Upper lobe of left lung (tissue), 6 donors: ENCODE measurements around the gene PTPN23. TPM values are rescaled to one million over a fixed set of nuclear protein-coding genes. Genes with fewer than 3 reads are reported as not detected.

Experiments used
- ATAC-seq, 2 donors: fragments of 200-7000 bp; cut with Tn5 transposase; one replicate each; pipeline ENCODE4 v1.9.1; 2022; ENCODE audit warnings: mild to moderate bottlenecking in 2 of 2, moderate library complexity in 2 of 2; ENCODE audit not compliant: low FRiP score in 2 of 2
- DNase-seq, 2 donors: peaks; one replicate each; pipeline ENCODE4 v3.0.0-alpha.2; 2019 to 2020
- H3K27ac ChIP-seq, 4 donors: fragments of 200-600 bp; sonication (generic); one replicate each; pipeline ENCODE4 v1.5.1; 2016 to 2019
- H3K27me3 ChIP-seq, 4 donors: fragments of 200-600 bp; sonication (generic); one replicate each; pipeline ENCODE4 v1.5.1; 2017 to 2019
- H3K36me3 ChIP-seq, 4 donors: fragments of 200-600 bp; sonication (generic); one replicate each; pipeline ENCODE4 v1.5.1; 2016 to 2019
- H3K4me1 ChIP-seq, 4 donors: fragments of 200-600 bp; sonication (generic); one replicate each; pipeline ENCODE4 v1.5.1; 2018 to 2019
- H3K4me3 ChIP-seq, 4 donors: fragments of 200-600 bp; sonication (generic); one replicate each; pipeline ENCODE4 v1.5.1; 2017 to 2019; ENCODE audit warnings: mild to moderate bottlenecking in 2 of 4, moderate library complexity in 1 of 4
- H3K9me3 ChIP-seq, 4 donors: fragments of 200-600 bp; sonication (generic); one replicate each; pipeline ENCODE4 v1.5.1; 2018 to 2019
- EP300 ChIP-seq, 4 donors: sonication (generic); formaldehyde crosslinking; IDR thresholded peaks; one replicate each; pipeline ENCODE4 v1.5.1; 2017; ENCODE audit warnings: antibody characterized with exemption in 4 of 4, control low read depth in 2 of 4
- POLR2A ChIP-seq, 4 donors: fragments of 450-650 bp; IDR thresholded peaks; one replicate each; pipeline ENCODE4 v1.5.1; 2016 to 2017; ENCODE audit warnings: antibody characterized with exemption in 4 of 4, mild to moderate bottlenecking in 2 of 4
- POLR2AphosphoS5 ChIP-seq, 2 donors: sonication (generic); formaldehyde crosslinking; IDR thresholded peaks; one replicate each; pipeline ENCODE4 v1.5.1; 2017; ENCODE audit warnings: antibody characterized with exemption in 2 of 2
- WGBS, 2 donors: methylation state at CpG; one replicate each; pipeline ENCODE4 v1.1.5; 2017 to 2018; 5-methylcytosine and 5-hydroxymethylcytosine counted together
- total RNA-seq, 6 donors: library from RNA; depleted of rRNA in 4 of 6; stranded (reverse); fragments of >200 nt in 4 of 6; gene quantifications; one replicate each; pipeline versions ENCODE4 v1.1.0 to v1.2.1, GENCODE V29; 2016 to 2021
- TF ChIP-seq, protein P1 (sequence below), 6 experiments: fragments of 450-650 bp in 4 of 6; fragments of 200-600 bp in 2 of 6; sonication (generic) in 2 of 6; IDR thresholded peaks; one replicate each; pipeline ENCODE4 v1.5.1; 2016 to 2019; ENCODE audit warnings: antibody characterized with exemption in 6 of 6
- donor health status: DM: no; HTN: no; CAD: no; lungs with moderate emphysema.
- donor health status: DM: no; HTN: yes; CAD: no; lungs with severe emphysema.

PTPN23 gene
- total RNA-seq, 6 donors from 2014 or later = 32.7 to 93.3 (median 53.7) TPM

DNA sequence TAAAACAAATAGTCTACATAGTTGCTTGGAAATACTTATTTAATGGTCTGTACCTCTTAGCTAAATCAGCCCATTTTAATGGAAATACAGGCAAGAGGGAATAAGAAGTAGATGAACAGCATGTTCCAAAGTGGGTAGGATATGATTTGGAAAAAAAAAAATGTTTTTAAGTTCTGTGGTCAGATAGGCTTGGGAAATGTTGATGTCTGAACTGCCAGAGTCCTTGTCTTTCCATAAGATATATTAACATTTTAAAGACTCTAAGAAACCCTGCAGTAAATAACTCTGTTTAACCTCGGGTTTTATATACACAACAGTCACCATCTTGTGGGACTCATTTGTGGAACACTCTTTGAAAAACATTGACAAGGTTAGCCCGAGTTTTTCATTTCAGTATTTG, 40.0 kb upstream of the PTPN23 start:
- Histone ChIP-seq H3K4me3 (no peak overlapping the region), H3K27ac (no peak overlapping the region), H3K36me3 (peaks cover 23 to 97% (median 61%) of the 10 kb centered on the region in 4 donors), H3K4me1 (peaks cover 0 to 2% (median 1%) of the 10 kb centered on the region in 4 donors), H3K27me3 (no peaks in the 10 kb centered on the region), H3K9me3 (no peaks in the 10 kb centered on the region)
- TF ChIP-seq POLR2AphosphoS5 (IDR thresholded peaks at IDR 0.05) = no peak
- TF ChIP-seq, protein P1, sequence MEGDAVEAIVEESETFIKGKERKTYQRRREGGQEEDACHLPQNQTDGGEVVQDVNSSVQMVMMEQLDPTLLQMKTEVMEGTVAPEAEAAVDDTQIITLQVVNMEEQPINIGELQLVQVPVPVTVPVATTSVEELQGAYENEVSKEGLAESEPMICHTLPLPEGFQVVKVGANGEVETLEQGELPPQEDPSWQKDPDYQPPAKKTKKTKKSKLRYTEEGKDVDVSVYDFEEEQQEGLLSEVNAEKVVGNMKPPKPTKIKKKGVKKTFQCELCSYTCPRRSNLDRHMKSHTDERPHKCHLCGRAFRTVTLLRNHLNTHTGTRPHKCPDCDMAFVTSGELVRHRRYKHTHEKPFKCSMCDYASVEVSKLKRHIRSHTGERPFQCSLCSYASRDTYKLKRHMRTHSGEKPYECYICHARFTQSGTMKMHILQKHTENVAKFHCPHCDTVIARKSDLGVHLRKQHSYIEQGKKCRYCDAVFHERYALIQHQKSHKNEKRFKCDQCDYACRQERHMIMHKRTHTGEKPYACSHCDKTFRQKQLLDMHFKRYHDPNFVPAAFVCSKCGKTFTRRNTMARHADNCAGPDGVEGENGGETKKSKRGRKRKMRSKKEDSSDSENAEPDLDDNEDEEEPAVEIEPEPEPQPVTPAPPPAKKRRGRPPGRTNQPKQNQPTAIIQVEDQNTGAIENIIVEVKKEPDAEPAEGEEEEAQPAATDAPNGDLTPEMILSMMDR (IDR thresholded peaks at IDR 0.05) = no peak
- TF ChIP-seq POLR2A (IDR thresholded peaks at IDR 0.05) = no peak
- no peak for TF ChIP-seq EP300 (IDR thresholded peaks at IDR 0.05)
- ATAC-seq = no peak
- 82 to 86% methylated on average over 2 of the region's 2 CpGs for WGBS, 2 donors
- no peak for DNase-seq

DNA sequence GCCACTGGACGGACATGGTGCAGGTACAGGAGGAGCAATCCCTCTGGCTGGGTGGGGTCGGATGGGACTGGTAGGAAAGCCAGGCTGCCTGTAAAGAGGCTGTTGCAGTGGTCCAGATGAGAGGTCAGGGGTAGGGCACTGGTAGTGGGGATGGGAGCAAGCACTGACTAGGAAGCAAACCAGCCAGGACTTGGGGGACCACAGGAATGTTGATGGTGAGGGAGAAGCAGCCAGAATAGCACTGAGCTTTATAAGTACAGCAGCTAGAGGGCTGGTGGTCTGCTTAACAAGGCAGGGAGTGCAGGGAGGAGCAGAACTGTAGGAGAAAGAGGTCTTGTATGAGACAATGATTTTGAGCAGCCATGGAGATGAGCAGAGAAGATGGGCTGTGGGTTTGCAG, 38.7 kb upstream of the PTPN23 start:
- no peaks in the 10 kb centered on the region for H3K9me3 ChIP-seq
- TF ChIP-seq POLR2A (IDR thresholded peaks at IDR 0.05) (no peak), POLR2AphosphoS5 (IDR thresholded peaks at IDR 0.05) (no peak)
- no peak overlapping the region for H3K4me3 ChIP-seq
- 92 to 94% methylated on average over 2 of the region's 2 CpGs for WGBS, 2 donors
- peaks cover 12 to 84% (median 49%) of the 10 kb centered on the region in 4 donors for H3K36me3 ChIP-seq
- DNase-seq = no peak
- no peak overlapping the region for H3K27ac ChIP-seq
- ATAC-seq = no peak
- H3K4me1 ChIP-seq = peaks cover 0 to 10% (median 7%) of the 10 kb centered on the region in 4 donors
- no peaks in the 10 kb centered on the region for H3K27me3 ChIP-seq

DNA sequence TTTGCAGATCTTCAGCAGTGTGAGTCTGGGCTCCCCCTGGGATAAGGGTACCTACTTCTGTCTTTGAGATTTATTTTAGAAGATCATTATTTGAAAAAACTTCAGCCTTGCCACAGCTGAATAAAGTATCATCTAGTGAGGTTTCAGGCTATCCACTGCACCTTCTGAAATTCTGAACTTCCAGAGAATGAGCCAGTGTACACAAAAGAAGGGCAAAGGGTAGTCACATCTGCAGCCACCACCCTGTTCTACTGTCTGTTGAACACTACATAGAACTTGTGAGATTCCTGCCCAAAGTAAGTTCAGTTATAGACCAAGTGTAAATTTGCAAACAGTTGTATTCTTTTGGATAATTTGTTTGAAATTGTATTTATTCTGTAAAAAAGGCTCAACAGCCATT, 38.0 kb upstream of the PTPN23 start:
- ATAC-seq (no peak), DNase-seq (no peak)
- Histone ChIP-seq H3K9me3 (no peaks in the 10 kb centered on the region), H3K4me1 (peaks cover 0 to 10% (median 7%) of the 10 kb centered on the region in 4 donors), H3K27ac (no peak overlapping the region), H3K27me3 (no peaks in the 10 kb centered on the region), H3K4me3 (no peak overlapping the region), H3K36me3 (peaks cover 6 to 77% (median 43%) of the 10 kb centered on the region in 4 donors)
- TF ChIP-seq EP300 (IDR thresholded peaks at IDR 0.05) (no peak), POLR2AphosphoS5 (IDR thresholded peaks at IDR 0.05) (no peak), POLR2A (IDR thresholded peaks at IDR 0.05) (no peak)
- TF ChIP-seq, protein P1 (IDR thresholded peaks at IDR 0.05) = no peak

DNA sequence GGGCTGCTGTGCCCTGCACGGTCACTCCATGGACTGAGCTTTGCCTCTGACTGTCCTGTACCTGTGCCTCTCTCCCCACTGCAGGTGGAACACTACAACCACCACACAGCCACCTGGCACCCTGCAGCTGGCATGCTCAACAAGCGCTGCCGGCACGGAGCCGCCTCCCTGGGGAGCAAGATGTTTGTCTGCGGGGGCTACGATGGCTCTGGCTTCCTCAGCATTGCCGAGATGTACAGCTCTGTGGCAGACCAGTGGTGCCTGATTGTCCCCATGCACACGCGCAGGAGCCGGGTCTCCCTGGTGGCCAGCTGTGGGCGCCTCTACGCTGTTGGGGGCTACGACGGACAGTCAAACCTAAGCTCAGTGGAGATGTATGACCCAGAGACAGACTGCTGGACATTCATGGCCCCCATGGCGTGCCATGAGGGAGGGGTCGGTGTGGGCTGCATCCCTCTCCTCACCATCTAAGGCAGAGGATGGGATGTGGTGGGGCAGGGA, 37.3 kb upstream of the PTPN23 start:
- Histone ChIP-seq H3K9me3 (no peaks in the 10 kb centered on the region), H3K27ac (no peak overlapping the region), H3K4me3 (no peak overlapping the region), H3K27me3 (no peaks in the 10 kb centered on the region), H3K4me1 (peaks cover 0 to 10% (median 7%) of the 10 kb centered on the region in 4 donors), H3K36me3 (peaks cover 6 to 70% (median 41%) of the 10 kb centered on the region in 4 donors)
- DNase-seq = peak in 1 of 2 donors; percentile 55
- WGBS, 2 donors = 98% methylated on average over 9 to 17 of the region's 17 CpGs
- ATAC-seq = no peak
- TF ChIP-seq EP300 (IDR thresholded peaks at IDR 0.05) (no peak), POLR2AphosphoS5 (IDR thresholded peaks at IDR 0.05) (no peak), POLR2A (IDR thresholded peaks at IDR 0.05) (no peak)
- TF ChIP-seq, protein P1 (IDR thresholded peaks at IDR 0.05) = no peak

DNA sequence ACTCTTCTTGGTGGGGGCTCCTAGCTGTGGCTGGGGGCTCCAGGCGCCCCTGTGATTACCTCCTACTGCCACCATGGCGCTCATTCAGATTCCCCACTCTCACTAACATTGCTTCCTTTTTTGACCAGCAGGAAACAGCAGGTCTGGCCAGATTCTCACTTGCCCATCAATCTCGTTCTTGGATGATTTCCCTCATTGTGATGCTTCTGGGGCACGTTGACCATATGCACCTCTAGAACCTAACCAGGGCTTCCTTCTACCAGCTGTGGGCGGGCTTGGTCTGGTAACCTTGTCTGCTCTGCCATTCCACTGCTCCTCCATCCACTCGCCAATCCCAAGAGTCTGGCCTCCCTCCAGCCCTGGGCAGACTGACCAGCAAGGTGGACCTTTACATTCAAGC, 35.9 kb upstream of the PTPN23 start:
- H3K4me1 ChIP-seq = peaks cover 0 to 10% (median 7%) of the 10 kb centered on the region in 4 donors
- TF ChIP-seq POLR2A (IDR thresholded peaks at IDR 0.05) (no peak), POLR2AphosphoS5 (IDR thresholded peaks at IDR 0.05) (no peak), EP300 (IDR thresholded peaks at IDR 0.05) (no peak)
- ATAC-seq (no peak), DNase-seq (no peak)
- peaks cover under 1 to 56% (median 33%) of the 10 kb centered on the region in 4 donors for H3K36me3 ChIP-seq
- WGBS, 2 donors = 70 to 72% methylated on average over 6 of the region's 6 CpGs
- H3K4me3 ChIP-seq = no peak overlapping the region
- H3K27me3 ChIP-seq = no peaks in the 10 kb centered on the region
- no peak overlapping the region for H3K27ac ChIP-seq
- H3K9me3 ChIP-seq = no peaks in the 10 kb centered on the region
